Mesenchymal stem cell (in vitro differentiated cells and primary cell): ENCODE measurements around the gene WASL.

ENCODE experiments used
- DNase-seq: peaks from one replicate; pipeline ENCODE4 v3.0.0-alpha.2; 2013
- H2AFZ ChIP-seq: one replicate; pipeline ENCODE4 v1.6.1; 2013; ENCODE audit warnings: low read depth, mild to moderate bottlenecking, control low read depth, inconsistent platforms, low read length, moderate library complexity
- H2AK5ac ChIP-seq: 2 replicates; pipeline ENCODE4 v1.6.1; 2013; ENCODE audit warnings: low read length, moderate library complexity, mild to moderate bottlenecking, inconsistent platforms; ENCODE audit not compliant: severe bottlenecking
- H2BK120ac ChIP-seq: one replicate; pipeline ENCODE4 v1.6.1; 2013; ENCODE audit warnings: low read depth, mild to moderate bottlenecking, inconsistent platforms, low read length, moderate library complexity
- H2BK12ac ChIP-seq, 2 experiments: one replicate each; pipeline ENCODE4 v1.6.1; 2013; ENCODE audit warnings: inconsistent platforms in 2 of 2, low read length in 2 of 2, mild to moderate bottlenecking in 2 of 2, moderate library complexity in 2 of 2, control low read depth in 1 of 2
- H2BK15ac ChIP-seq: one replicate; pipeline ENCODE4 v1.6.1; 2013; ENCODE audit warnings: mild to moderate bottlenecking, low read depth, inconsistent platforms; ENCODE audit not compliant: poor library complexity, severe bottlenecking
- H2BK5ac ChIP-seq: 2 replicates; pipeline ENCODE4 v1.6.1; 2013; ENCODE audit warnings: low read depth, mild to moderate bottlenecking, low read length, control low read depth, inconsistent platforms; ENCODE audit not compliant: poor library complexity, severe bottlenecking
- H3K14ac ChIP-seq, 2 experiments: one replicate each; pipeline ENCODE4 v1.6.1; 2013; ENCODE audit warnings: inconsistent platforms in 2 of 2, low read length in 2 of 2, control low read depth in 1 of 2, mild to moderate bottlenecking in 1 of 2, moderate library complexity in 1 of 2
- H3K18ac ChIP-seq, 2 experiments: one replicate each; pipeline ENCODE4 v1.6.1; 2013; ENCODE audit warnings: inconsistent platforms in 2 of 2, low read length in 2 of 2, control low read depth in 1 of 2, low read depth in 1 of 2, mild to moderate bottlenecking in 1 of 2
- H3K23ac ChIP-seq, 2 experiments: one replicate each; pipeline ENCODE4 v1.6.1; 2013; ENCODE audit warnings: inconsistent platforms in 2 of 2, low read length in 2 of 2, mild to moderate bottlenecking in 2 of 2, moderate library complexity in 2 of 2, control low read depth in 1 of 2
- H3K27ac ChIP-seq: 2 replicates; pipeline ENCODE4 v1.5.1; 2013; ENCODE audit warnings: mild to moderate bottlenecking, moderate library complexity, low read length, control low read depth, inconsistent platforms; ENCODE audit not compliant: poor library complexity, severe bottlenecking
- H3K27me3 ChIP-seq, 2 experiments: 2 replicates each; pipeline versions ENCODE4 v1.6.1 to v1.7.0; 2013; ENCODE audit warnings: low read length in 2 of 2, mild to moderate bottlenecking in 2 of 2, moderate library complexity in 2 of 2, control low read depth in 1 of 2, inconsistent platforms in 1 of 2; ENCODE audit not compliant: control insufficient read depth in 1 of 2, insufficient read depth in 1 of 2
- H3K36me3 ChIP-seq, 2 experiments: 2 replicates each; pipeline versions ENCODE4 v1.6.1 to v1.7.0; 2013; ENCODE audit warnings: low read length in 2 of 2, control low read depth in 1 of 2, inconsistent platforms in 1 of 2, low read depth in 1 of 2, mild to moderate bottlenecking in 1 of 2; ENCODE audit not compliant: insufficient read depth in 2 of 2, control insufficient read depth in 1 of 2
- H3K4ac ChIP-seq, 2 experiments: one replicate each; pipeline ENCODE4 v1.6.1; 2013; ENCODE audit warnings: inconsistent platforms in 2 of 2, low read length in 2 of 2, mild to moderate bottlenecking in 2 of 2, moderate library complexity in 2 of 2, control low read depth in 1 of 2, low read depth in 1 of 2
- H3K4me1 ChIP-seq: 2 replicates; pipeline ENCODE4 v1.6.1; 2013; ENCODE audit warnings: low read depth, low read length, control low read depth; ENCODE audit not compliant: control insufficient read depth, insufficient read depth
- H3K4me2 ChIP-seq: 2 replicates; pipeline ENCODE4 v1.6.1; 2013; ENCODE audit warnings: low read length, mild to moderate bottlenecking, inconsistent platforms; ENCODE audit not compliant: poor library complexity, severe bottlenecking
- H3K4me3 ChIP-seq, 2 experiments: 2 replicates each; pipeline versions ENCODE4 v1.5.1 to v1.7.0; 2013; ENCODE audit warnings: low read length in 2 of 2, mild to moderate bottlenecking in 2 of 2, control low read depth in 1 of 2, low read depth in 1 of 2; ENCODE audit not compliant: insufficient read depth in 1 of 2
- H3K79me1 ChIP-seq: replicated peaks from 2 replicates; pipeline ENCODE4 v1.6.1; 2013; ENCODE audit warnings: mild to moderate bottlenecking, control low read depth, low read length, inconsistent platforms; ENCODE audit not compliant: poor library complexity, severe bottlenecking
- H3K9ac ChIP-seq: 2 replicates; pipeline ENCODE4 v1.7.0; 2013; ENCODE audit warnings: mild to moderate bottlenecking, low read length, moderate library complexity
- H3K9me3 ChIP-seq: 2 replicates; pipeline ENCODE4 v1.7.0; 2013; ENCODE audit warnings: mild to moderate bottlenecking, low read length; ENCODE audit not compliant: control insufficient read depth
- H4K8ac ChIP-seq: one replicate; pipeline ENCODE4 v1.6.1; 2013; ENCODE audit warnings: inconsistent platforms, mild to moderate bottlenecking, low read length, moderate library complexity
- H4K91ac ChIP-seq: one replicate; pipeline ENCODE4 v1.6.1; 2013; ENCODE audit warnings: mild to moderate bottlenecking, low read length, inconsistent platforms
- WGBS: methylation state at CpG from one replicate; pipeline ENCODE4 v1.1.7; 2013; ENCODE audit warnings: mixed read lengths; 5-methylcytosine and 5-hydroxymethylcytosine counted together

The WASL gene

DNA sequence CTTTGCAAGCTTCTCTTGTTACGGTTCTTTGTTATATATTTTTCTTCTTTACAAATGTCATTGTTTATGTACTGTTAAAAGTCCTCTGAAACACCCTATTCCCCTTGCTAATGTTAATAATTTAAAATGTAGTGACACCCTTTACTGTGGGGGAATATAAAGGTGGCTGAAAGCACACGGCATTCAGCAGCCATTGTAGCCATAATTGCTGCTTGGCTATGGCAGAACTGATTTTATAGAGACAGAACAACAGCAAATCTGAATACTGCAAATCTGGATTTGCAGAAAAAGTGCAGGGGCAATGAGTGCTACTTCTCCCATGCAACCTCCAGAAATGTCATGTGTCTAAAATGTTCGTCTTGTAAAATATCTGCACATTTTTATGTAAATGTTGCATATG, 3.7 kb upstream of the WASL start:
- DNase-seq = no peak
- H3K36me3 ChIP-seq = no peaks in the 10 kb centered on the region
- H3K23ac ChIP-seq = no peak overlapping the region
- no peaks in the 10 kb centered on the region for H3K27me3 ChIP-seq
- H2BK120ac ChIP-seq = no peak overlapping the region
- H4K8ac ChIP-seq = no peak overlapping the region
- 91% methylated on average over 1 of the region's 3 CpGs for whole genome bisulfite sequencing
- H3K4me1 ChIP-seq = no peaks in the 10 kb centered on the region
- H2BK15ac ChIP-seq = no peak overlapping the region
- no peak overlapping the region for H2AK5ac ChIP-seq
- no peak overlapping the region for H2AFZ ChIP-seq
- H3K4ac ChIP-seq = no peak overlapping the region
- H3K9ac ChIP-seq = no peak overlapping the region
- no peak overlapping the region for H3K27ac ChIP-seq
- no peak overlapping the region for H3K4me2 ChIP-seq
- no peak overlapping the region for H2BK5ac ChIP-seq
- H3K14ac ChIP-seq = no peak overlapping the region
- H2BK12ac ChIP-seq = no peak overlapping the region
- no peak overlapping the region for H3K4me3 ChIP-seq
- no peaks in the 10 kb centered on the region for H3K79me1 ChIP-seq
- no peak overlapping the region for H4K91ac ChIP-seq
- no peaks in the 10 kb centered on the region for H3K9me3 ChIP-seq
- H3K18ac ChIP-seq = no peak overlapping the region

DNA sequence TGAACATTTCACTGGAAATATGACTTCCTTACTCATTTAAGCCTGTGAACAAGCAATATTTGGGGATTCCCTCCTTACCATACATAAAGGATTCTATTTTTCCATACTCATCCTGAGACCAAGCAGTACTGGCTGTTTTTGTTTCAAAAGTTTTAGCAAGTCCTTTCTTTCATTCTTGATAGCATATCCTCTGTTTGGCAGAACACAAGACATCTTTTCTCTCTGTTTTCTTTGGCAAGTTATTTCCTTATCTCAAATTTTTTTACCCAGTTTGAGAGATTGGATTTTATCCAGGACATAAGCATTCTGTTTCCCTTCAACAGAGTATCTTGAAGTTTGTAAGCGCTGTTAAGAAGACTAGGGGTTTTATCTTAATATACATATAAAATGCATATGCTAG, 3.0 kb upstream of the WASL start:
- no peak overlapping the region for H2BK12ac ChIP-seq
- H2BK5ac ChIP-seq = no peak overlapping the region
- no peak overlapping the region for H4K8ac ChIP-seq
- no peak overlapping the region for H3K23ac ChIP-seq
- H2BK15ac ChIP-seq = no peak overlapping the region
- no peak overlapping the region for H4K91ac ChIP-seq
- H3K4me3 ChIP-seq = no peak overlapping the region
- no peak for DNase-seq
- no peak overlapping the region for H3K27ac ChIP-seq
- H3K9ac ChIP-seq = no peak overlapping the region
- WGBS = no CpG with 5 or more reads among the region's 1 CpG
- H3K14ac ChIP-seq = no peak overlapping the region
- H3K79me1 ChIP-seq = no peaks in the 10 kb centered on the region
- H3K18ac ChIP-seq = no peak overlapping the region
- no peak overlapping the region for H3K4me2 ChIP-seq
- no peak overlapping the region for H2BK120ac ChIP-seq
- no peak overlapping the region for H3K4ac ChIP-seq
- H3K4me1 ChIP-seq = no peaks in the 10 kb centered on the region
- no peak overlapping the region for H2AK5ac ChIP-seq
- no peaks in the 10 kb centered on the region for H3K36me3 ChIP-seq
- no peaks in the 10 kb centered on the region for H3K9me3 ChIP-seq
- no peak overlapping the region for H2AFZ ChIP-seq
- H3K27me3 ChIP-seq = no peaks in the 10 kb centered on the region

DNA sequence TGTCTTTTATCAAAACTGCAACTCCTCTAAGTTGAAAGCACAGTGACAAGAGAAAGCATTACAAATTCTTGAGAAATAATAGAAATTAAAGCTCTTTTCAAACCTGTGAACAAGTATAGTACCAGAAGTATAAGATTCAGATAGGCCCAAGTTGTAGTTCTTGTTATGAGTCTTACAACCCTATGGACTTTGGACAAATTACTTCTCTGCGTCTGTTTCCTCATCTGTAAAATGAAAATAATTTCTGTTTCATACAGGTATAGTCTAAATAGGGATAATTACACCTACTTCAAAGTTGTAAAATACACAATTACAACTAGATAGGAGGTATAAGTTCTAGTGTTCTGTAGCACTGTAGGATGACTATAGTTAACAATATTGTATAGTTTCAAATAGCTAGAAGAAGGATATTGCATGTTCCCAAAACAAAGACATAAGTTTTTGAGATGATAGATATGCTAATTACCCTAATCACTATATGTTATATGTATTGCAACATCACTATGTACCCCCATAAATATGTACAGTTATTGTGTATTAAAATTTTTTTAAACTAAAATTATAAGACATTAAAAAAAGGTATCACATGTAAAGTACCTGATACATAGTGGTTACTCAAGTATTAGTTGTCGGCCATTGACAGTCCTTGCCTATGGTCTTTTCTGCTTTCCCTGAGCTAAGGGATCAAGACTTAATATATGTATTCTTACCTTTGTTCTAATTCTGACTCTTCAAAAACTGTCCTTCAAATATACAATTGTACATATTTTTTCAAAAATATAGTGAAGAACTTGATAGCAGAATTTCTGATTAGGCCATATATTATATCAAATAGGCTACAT, 1.8 kb upstream of the WASL start:
- Histone ChIP-seq H2AK5ac (no peak overlapping the region), H2BK12ac (no peak overlapping the region), H2BK120ac (no peak overlapping the region), H3K9me3 (no peaks in the 10 kb centered on the region), H3K27ac (no peak overlapping the region), H3K23ac (no peak overlapping the region), H3K9ac (peak overlapping the region; percentile 95), H3K36me3 (no peaks in the 10 kb centered on the region), H3K4ac (no peak overlapping the region), H4K8ac (no peak overlapping the region), H2AFZ (no peak overlapping the region), H3K27me3 (no peaks in the 10 kb centered on the region), H3K4me2 (no peak overlapping the region), H3K79me1 (no peaks in the 10 kb centered on the region), H2BK5ac (no peak overlapping the region), H3K4me1 (no peaks in the 10 kb centered on the region), H4K91ac (no peak overlapping the region), H3K18ac (no peak overlapping the region), H3K14ac (no peak overlapping the region), H3K4me3 (peak overlapping the region in 1 of 2 experiments; percentile 95), H2BK15ac (no peak overlapping the region)
- WGBS = no CpG with 5 or more reads among the region's 2 CpGs
- DNase-seq = no peak

DNA sequence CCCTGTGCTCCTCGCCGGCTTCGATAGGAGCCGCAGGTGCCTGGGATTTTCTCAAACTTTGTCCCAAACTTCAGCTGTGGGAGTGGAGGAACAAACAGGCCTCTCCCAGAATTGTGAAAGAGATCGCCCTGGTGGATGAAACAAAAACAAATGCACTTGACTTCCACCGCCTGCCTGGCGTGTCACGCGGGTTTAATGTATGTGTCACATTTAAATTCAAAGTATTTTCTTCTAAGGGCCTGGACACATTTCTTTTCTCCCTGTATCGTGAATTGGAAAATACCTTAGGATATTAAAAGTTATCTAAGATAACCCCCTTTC, 694 bp upstream of the WASL start:
- H4K91ac ChIP-seq = peak overlapping the region; percentile 54
- peak overlapping the region; percentile 95 for H3K9ac ChIP-seq
- H3K27ac ChIP-seq = peak overlapping the region; percentile 97
- peak overlapping the region in 1 of 2 experiments; percentile 85 for H3K4ac ChIP-seq
- peak overlapping the region; percentile 89 for H3K4me2 ChIP-seq
- no peak overlapping the region for H2AK5ac ChIP-seq
- H4K8ac ChIP-seq = peak overlapping the region; percentile 91
- peak; percentile 90 for DNase-seq
- H3K9me3 ChIP-seq = no peaks in the 10 kb centered on the region
- H3K36me3 ChIP-seq = no peaks in the 10 kb centered on the region
- H3K4me1 ChIP-seq = no peaks in the 10 kb centered on the region
- H3K18ac ChIP-seq = peak overlapping the region; percentile 71 to 95
- peak overlapping the region; percentile 92 to 95 for H3K4me3 ChIP-seq
- no peaks in the 10 kb centered on the region for H3K27me3 ChIP-seq
- peak overlapping the region; percentile 70 for H2BK15ac ChIP-seq
- no peaks in the 10 kb centered on the region for H3K79me1 ChIP-seq
- peak overlapping the region; percentile 85 for H2AFZ ChIP-seq
- peak overlapping the region; percentile 51 to 77 for H2BK12ac ChIP-seq
- H3K14ac ChIP-seq = no peak overlapping the region
- 0% methylated on average over 5 of the region's 10 CpGs for WGBS
- H3K23ac ChIP-seq = peak overlapping the region in 1 of 2 experiments; percentile 14
- H2BK5ac ChIP-seq = peak overlapping the region; percentile 86
- H2BK120ac ChIP-seq = peak overlapping the region; percentile 77
